HG03571 (cell line): ENCODE data around the gene THBS3.
"Not testable (repeated sequence)": the region's sequence is repeated elsewhere in the genome, so short reads cannot be mapped to it uniquely, and the experiment has no call there.

Source experiments
- ATAC-seq: cut with Tn5 transposase; IDR thresholded peaks from one replicate; pipeline ENCODE4 v1.9.1; 2021; ENCODE audit not compliant: unreplicated experiment

The THBS3 gene

DNA sequence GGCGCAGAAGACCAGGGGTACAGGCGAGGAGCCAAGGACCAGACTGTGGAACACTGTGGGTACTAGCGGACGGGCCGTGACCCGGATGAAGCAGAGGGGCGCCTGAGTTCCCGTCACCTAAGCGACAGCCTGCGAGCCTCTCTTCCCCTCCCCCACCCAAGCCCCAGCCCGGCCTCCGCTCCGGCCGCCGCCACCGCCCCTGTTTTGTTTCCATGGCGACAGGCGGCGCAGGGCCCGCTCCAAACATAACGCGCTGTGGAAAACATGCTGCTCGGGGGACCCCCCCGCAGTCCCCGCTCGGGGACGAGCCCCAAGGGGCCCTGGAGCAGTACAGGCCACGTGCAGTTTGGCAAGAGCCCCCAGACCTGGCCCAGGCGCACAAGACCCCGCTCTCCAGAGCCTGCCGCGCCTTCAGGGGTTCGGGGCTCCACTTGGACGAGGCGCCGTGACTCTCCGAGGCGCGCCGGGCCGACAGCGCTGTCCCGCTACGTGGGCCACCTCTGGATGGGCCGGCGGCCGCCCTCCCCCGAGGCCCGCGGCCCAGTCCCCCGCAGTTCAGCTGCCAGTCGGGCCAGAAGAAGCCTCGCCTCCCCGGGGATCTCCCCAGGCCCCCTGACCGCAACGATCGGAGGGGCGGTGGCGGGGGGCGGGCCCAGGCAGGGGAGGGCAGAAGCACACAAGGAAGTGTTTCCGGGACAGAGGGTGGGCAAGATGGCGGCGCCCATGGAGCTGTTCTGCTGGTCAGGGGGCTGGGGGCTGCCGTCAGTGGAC is 1.0 kb upstream of the THBS3 start, which contains the start of gene MTX1:
Gene MTX1 (plus strand): TSS at position 155 of the 771 bp plus-strand sequence. CDS start 110 bp downstream, at position 265.
- peak; percentile 66 for ATAC-seq

DNA sequence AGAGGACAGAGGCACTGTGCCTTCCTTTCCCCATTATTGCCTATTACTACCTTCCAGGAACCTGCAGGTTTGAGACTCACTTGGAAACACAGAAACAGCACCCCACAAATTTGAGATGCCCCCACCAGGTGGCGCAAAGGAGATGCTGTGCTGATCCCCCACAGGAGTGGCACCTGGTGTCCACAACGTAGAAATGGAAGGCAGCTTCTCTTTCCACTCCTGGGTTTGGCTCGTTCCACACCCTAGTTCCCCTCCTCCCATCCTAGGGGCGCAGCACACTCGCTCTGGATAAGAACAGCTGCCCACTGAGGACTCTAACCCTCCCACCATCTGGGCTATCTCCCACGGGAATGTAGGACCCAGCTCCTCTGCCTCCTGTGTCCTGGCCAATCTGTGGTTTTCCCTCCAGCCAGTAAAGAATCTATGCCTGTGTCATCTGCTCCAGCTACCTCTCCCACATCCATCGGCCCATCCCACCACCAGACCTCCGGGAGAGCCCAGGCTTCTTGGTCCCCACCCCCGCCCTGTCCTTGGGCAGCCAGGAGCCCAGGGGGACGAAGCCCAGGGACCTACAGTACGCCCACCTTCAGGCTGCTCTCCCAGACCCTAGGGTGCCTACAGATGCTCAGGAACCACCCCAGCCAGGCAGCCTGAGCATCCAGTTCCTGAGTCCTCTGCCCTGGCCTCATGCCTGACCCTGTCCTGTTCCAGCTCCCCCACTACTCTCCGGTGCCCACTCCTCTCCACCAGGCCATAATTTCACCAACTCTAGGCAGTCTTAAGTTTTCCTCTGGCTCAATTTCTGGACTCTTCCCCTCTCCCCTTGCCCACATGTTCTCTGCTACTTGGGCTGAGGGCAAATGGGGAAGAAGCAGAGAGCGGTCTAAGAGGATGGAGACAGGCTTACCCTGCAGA is 549 bp downstream of the THBS3 start:
- ATAC-seq: no peak

DNA sequence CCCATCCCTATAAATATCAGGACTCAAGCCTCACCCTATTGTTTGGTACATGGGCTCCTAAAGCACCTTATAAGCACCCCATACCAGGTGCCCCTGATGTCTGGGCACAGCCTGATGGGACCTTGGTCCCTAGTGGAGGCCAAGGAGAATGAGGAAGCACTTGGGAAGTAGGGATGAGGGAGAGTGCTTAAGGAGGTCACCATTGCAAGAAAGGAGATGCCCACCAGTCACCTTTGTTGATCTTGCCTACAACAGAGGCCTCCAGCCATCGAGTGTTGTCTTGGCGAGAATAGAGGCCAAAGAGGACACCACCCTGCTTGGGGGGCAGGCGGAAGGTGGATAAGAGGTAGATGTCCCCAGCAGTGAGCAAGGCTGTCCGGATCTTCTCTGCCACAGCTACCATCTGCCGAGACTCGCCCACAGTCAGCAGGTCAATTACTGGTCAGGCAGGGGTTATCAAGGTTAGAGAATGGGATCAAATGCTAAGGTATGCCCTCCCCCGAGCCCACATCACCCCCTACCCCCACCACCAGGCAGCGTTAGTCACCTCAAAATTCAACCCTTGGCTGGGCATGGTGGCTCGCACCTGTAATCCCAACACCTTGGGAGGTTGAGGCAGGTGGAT is 1.6 kb downstream of the THBS3 start:
- ATAC-seq: no peak

DNA sequence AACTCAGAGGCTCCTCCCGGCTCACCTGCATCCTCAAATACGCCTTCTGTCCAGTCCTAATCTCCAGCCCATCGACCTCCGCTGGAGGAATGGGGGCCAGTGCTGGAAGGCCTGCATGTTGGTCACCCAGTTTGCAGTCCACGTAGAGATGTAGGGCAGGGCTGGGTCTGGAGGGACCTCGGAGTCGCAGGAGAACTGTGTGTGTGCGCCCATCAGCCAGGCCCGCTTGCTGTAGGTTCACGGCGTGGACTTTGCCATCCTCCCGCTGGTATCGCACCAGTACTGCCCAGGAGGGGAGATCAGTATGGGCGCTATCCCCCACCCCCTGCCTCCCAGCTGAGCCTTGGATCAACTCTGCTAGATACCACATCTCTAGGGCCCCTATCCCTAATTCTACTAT is 2.7 kb downstream of the THBS3 start:
- ATAC-seq: no peak

DNA sequence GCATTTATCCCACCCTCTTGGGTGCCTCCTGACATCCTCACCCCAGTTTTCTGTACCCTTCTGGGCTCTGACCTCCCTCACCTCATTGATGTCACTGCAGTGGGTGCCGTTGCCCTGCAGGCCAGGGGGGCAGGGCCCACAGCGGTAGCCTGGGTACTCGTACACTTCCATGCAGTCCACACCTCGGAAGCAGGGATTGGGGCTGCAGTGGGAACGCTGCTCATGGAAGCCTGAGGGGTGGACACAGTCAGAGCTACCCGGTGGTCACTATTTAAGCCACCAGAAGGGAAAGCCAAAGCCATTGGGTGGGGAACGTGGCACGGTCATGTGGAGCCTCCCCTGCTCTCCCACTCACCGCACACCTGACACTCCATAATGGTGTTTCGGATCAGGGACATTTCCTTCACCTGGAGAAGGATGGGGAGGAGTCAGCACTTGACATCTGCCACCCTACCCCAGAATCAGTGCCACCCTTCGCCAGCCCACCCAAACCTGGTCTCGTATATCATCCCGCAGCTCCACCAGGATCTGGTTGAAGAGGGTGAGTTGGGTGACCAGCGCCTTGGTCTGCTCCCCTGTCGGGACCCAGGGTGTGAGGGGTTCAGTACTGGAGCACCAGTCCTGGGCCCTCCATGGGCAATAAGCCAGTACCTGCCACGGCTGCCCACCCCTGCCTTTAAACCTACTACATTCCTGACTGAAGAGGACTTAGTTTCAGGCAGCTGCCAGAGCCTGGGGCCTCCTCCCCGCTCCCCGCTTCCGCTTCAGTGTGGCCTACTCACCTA is 4.8 kb downstream of the THBS3 start:
- no peak for ATAC-seq

DNA sequence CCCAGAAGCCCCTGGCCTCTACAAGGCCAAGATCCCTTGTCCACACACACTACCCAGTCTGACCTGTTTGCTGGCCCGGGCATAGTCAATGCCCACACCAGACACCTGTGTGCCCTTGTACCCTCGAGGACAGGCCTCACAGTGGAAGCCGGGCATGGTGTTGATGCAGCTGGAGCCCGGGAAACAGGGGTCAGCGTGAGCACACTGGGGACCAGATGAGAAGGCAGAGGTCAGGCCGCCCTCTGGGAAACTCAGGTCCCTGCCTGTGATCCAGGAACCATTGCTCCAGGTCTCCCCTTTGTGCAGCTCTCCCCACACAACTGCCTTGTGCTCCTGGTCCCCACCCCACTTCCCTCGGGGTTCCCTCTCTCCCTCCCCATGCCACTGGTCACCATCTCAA is 5.5 kb downstream of the THBS3 start:
- ATAC-seq: no peak

DNA sequence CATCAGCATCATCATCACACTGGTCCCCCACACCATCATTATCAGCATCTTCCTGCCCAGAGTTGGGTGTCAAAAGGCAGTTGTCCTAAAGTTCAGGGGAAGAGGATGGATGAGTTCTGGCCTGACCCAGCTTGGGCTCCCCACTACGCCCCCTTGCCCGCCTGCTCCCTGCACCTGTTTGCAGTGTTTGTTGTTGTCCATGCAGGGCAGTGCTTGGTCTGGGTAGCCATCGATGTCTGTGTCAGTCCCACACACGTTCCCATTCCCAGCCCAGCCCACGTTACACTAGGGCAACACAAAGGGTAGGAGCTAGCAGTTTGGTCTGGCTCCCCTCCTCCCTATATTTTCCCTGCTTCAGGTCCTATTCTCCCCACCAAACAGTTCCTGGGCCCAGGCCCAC is 6.8 kb downstream of the THBS3 start:
- ATAC-seq: no peak

DNA sequence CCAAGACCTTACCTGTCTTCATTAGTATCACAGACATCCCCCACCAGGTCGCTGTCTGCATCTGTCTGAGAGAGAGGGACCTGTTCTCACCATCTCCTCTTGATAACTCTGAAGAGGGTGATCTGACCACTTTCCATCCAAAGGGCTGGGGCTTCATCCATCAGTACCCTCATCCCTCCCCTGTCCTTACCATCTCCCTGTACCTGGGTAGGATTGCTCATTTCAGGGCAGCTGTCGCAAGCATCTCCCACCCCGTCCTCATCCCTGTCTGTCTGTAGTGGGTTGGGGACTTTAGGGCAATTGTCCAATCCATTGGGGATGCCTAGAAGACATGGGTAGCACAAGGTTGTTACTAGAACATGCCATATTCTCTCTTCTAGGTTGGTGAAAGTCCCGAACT is 7.9 kb downstream of the THBS3 start:
- ATAC-seq: no peak

DNA sequence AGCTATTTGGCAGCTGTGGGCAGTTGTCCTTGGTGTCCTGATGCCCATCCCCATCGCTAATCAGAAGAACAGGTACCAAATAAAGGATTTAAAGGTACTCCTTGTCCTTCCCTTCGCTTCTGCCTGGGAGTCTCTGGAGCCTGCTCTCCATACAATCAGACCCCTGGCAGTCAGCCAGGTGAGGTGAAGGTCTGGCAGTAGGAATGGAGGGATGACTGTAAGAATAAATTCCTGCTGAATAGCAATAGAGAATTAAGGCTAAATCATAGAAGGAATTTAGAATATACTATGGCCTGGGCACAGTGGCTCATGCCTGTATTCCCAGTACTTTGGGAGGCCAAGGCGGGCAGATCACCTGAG is 9.2 kb downstream of the THBS3 start:
- ATAC-seq: no peak

DNA sequence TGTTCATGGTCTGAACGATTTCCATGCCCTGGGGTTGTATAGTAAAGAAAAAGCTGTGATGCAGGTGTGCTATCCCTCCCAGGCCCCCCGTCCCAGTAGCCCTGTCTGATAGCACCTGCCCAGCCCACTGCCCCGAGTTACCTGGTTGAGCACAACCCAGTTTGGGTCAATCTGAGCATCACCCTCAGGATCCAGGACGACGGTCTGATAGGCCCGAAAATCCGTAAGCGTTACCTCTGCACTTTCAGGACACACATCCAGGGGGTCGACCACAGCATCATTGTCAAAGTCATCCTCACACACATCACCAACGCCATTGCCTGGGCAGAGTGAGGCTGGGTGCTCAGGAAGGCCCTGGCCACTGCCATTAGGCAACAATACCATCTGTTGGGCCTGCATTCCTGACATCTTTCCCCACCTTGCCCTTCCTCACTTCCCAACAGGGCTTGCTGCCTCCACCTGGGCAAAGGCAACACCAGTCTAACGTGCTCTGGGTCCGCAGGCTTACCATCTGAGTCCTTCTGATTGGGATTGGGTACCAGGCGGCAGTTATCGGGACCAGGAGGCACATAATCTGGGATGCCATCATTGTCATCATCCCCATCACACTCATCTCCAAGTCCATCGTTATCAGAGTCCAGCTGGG is 9.7 kb downstream of the THBS3 start:
- no peak for ATAC-seq

DNA sequence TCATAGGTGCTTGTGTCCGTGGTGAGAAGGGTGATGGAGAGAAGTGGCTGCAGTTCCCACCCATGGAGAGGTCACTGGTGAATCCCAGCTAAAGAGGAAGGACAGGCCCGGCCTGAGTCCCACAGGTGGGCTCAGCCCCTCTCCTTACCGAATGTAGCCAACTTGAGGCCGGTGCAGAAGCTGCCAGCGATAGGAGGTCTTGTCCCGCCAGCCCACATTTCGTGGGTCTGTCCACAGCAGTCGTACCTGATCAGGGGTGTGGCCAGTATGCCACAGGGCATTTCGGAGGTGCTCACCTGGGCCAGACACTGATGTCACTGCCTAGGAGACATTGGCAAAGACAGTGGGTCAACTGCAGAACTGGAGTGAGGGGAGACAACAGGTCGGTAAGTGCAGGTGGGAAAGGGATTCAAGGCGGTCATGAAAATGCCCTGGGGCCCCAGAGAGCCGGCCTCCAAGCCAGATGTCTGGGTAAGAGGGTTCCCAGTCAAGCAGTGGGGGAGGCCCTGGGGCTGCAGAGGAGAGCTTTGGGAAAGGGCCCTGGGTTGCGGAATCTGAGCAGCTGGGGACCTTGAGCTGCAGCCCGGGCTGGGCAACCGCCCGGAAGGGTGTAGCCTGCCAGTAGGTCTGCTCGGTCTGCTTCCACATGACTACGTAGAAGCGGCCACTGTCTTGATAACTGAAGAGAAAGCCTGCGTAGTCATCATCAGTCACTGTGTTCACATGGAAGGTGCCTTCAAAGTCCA is 10.6 kb downstream of the THBS3 start:
- no peak for ATAC-seq

DNA sequence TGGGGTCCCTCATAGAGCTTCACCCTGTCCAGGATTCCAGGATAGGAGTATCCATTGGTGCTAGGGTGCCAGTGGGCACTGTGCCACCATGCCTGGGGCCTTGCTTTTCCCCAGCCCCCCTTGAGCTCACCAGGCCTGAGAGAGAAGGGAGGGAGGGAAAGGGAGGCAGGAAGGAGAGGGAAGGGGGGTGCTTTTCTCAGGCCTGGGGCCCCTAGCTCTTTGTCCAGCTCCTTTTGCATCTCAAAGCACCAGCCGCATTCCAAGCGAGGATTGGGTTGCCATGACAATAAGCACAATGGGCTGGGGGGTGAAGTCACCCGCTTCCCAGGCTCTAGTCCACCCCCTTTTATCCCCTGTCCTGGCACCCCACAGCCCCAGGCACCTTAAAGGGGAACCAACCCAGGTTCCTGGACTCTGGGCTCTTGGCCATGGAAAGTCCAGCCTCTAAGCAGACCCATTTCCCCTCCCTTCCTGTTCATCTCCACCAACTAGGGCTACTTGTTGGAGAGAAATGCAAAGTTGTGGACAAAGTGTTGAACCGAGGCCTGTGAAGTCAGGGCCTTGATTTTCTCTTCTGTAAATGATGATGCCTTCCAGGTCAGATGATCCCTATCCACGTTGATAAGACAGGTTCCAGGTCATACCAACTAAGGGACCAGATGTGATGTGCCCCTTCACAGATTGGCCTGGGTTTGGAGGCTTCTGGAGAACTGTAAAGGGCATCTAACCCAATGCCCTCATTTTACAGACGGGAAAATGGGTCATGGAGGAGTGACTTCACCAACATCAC is 11.4 kb downstream of the THBS3 start:
- ATAC-seq: no peak

DNA sequence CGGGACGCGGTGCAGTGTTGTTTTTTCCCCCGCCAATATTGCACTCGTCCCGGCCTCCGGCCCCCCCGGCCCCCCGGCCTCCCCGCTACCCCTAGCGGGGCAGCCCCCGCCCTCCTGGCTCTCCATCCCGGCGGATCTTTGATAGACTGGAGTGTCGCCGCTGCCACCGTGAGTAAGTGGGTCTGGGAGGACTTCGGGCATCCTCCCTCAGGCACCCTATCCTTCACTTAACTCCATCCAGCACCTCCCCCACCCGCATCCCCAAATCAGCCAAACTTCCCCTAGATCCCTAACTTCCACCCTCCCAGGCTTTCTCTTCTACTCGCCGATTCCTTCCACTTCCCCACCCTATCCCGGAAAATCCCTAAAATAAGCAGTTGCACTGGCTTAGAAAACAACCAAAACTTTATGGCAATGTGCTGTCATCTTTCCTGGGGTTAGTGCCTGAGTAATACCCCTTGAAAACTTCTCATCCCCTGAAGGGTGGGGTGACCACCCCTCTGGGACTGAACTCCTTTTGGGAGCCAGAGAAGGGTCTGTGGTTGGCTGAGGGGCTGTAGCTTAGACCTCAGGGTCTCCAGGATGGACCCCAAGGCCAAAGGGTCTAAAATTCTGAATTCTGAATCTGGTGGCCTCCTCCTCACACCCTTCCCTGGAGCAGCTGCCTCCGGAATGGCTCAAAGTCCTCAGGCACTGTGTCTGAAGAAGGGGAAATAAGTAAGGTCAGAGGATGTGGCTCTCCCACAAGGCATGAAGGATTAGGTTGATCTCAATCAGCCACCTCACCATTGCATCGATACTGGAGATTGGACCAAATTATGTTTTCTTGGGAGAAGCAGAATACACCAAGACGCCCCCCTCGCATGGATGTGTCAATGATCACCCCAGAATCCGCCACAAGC is 12.2 kb downstream of the THBS3 start:
- no peak for ATAC-seq

DNA sequence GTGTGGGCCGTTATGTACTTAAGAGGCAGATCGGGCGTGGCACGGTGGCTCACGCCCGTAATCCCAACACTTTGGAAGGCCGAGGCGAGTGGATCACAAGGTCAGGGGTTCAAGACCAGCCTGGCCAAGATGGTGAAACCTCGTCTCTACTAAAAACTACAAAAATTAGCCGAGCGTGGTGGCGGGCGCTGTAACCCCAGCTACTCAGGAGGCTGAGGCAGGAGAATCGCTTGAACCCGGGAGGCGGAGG is 13.8 kb downstream of the THBS3 start:
- ATAC-seq: not testable (repeated sequence)

DNA sequence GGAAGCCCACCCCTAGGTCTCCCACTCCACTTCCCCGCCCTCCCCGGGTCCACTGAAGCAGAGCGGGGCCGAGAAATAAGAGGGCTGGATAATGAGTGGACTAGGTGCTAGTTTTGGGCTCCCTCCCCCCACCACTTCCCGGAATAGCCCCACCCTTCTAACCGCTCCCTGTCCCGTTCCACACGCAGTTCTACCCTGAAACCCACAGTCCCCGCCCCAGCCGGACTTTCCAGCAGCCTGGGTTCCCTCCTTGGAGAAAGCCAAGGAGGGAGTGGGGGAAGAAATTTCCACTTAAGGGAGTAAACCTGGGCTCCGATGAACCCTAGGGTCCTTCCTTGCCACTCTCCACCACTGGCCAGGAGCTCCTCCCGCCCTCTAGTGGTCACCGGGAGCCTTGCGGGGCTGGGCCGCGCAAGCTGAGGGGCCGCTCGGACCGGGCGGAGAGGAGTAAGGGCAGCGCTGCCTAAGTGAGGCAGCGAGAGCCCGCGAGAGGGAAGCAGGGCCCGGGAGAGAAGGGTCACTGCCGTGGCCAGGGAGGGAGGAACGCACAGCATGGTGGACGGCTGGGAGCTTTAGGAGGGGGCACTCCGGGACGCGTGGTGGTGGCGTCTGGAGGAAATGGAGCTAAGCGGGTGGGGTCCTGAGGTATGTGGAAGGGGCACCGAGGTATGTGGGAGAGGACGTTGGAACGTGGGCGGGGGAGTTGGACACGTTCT is 14.3 kb downstream of the THBS3 start:
- peak; percentile 45 for ATAC-seq

DNA sequence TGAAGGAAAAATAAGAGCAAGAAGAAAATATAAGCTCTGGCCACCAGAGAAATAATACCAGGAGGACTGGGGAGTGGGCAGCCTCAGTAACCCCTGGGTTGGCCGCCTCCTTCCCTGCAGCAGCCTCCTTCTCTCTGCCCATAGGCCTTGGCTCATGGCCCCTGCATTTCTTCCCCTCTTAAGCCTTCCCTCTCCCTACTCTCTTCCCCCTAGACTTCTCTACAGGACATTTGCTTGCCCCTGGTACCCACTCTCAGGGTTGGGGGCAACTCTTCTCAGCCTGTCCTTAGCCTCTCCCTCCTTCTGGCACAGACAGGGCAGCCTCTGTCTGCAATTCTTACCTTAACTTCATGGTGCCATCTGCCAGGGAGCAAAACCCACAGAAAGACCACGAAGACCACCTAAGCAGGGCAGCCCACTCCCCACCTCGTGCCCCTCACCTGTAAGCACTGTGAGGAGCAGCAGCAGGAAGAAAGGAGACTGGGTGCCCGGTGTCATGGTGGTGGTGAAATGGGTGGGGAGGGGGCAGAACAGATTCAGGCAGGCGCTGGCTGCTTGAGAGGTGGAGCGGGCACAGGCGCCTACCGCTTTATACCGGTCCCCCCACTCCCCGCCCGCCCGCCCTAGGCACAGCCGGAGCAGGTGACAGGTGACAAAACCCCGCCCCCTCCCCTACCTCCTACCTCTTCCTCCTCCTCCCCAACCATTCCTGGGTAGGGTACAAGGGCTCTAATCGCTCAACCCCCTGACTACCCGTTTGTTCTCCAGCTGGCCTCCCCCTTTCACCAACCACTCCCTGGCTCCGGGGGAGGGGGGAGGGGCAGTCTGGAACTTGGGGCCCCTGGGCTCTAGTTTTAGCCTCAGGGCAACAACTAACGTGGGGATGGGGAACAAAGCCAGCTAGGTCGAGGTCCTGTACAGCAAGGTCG is 15.1 kb downstream of the THBS3 start:
- ATAC-seq: no peak

DNA sequence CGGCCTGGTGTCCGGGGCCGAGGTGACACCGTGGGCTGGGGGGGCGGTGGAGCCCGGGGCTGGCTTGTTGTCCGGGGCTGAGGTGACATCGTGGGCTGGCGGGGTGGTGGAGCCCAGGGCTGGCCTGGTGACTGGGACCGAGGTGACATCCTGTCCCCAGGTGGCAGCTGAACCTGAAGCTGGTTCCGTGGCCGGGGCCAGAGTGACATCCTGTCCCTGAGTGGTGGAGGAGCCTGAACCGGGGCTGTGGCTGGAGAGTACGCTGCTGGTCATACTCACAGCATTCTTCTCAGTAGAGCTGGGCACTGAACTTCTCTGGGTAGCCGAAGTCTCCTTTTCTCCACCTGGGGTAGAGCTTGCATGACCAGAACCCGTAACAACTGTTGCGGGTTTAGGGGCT is 15.8 kb downstream of the THBS3 start:
- ATAC-seq: no peak
